LNCAP (cell line): ENCODE results near the gene ZZZ3.

Source experiments
- TF ChIP-seq, protein P1 (sequence below): fragments of 450-650 bp; IDR thresholded peaks from 2 replicates; pipeline ENCODE4 v1.5.1; 2017; ENCODE audit warnings: mild to moderate bottlenecking

The ZZZ3 gene

DNA sequence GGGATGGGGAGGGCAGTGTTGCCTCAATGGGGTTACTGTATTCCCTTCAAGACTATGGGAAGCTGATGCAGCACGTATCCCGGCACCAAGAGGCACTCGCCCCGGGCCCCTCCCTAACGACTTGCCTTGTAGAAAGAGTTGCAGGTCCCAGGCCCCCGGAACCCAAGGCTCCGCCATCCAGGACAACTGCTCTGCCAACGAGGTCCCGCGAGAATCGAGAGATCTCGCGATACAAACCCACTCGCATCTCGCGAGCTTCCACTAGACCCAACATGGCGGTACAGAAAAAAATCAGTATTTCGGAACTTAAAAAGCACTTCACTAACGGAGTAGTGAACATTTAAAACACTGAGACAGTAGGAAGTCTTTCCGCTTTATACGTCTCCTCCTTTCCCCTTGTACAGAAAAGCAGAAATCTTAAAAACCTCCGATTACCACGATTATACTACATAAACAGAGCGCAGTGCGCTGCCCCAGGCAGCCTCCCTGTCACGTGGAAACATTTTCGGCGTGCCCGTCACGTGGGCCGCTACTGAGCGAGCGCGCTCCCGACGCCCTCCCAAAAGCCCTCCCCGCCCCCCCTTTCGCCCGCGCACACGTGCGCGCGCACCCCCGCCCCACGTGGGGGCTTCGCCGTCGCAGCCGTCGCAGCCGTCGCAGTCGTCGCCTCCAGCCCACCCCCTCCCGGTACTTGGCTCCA lies at the start of gene ZZZ3:
ZZZ3 (minus strand) TSS at position 199 of the 700 bp plus-strand sequence. CDS start 49,304 bp downstream, outside the sequence.
- TF ChIP-seq, protein P1, sequence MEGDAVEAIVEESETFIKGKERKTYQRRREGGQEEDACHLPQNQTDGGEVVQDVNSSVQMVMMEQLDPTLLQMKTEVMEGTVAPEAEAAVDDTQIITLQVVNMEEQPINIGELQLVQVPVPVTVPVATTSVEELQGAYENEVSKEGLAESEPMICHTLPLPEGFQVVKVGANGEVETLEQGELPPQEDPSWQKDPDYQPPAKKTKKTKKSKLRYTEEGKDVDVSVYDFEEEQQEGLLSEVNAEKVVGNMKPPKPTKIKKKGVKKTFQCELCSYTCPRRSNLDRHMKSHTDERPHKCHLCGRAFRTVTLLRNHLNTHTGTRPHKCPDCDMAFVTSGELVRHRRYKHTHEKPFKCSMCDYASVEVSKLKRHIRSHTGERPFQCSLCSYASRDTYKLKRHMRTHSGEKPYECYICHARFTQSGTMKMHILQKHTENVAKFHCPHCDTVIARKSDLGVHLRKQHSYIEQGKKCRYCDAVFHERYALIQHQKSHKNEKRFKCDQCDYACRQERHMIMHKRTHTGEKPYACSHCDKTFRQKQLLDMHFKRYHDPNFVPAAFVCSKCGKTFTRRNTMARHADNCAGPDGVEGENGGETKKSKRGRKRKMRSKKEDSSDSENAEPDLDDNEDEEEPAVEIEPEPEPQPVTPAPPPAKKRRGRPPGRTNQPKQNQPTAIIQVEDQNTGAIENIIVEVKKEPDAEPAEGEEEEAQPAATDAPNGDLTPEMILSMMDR: no peak

DNA sequence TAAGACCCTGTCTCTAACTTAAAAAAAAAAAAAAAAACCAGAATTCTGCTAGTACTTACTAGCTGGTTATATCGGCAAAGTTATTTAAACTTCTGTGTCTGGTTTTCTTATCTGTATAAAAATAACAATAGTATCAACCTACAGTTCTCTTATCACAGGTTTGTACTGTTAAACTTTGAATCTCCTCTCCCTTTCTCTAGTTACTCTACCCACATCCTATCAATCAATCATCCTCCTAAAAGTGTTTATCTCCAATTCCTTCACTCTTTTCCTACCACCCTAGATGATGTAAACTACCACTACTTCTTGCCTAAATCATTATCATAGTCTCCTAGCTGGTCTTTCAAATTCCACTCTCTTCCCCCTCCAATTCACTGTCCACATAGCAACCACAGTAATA lies 49.6 kb upstream of the ZZZ3 start:
- TF ChIP-seq, protein P1: no peak

DNA sequence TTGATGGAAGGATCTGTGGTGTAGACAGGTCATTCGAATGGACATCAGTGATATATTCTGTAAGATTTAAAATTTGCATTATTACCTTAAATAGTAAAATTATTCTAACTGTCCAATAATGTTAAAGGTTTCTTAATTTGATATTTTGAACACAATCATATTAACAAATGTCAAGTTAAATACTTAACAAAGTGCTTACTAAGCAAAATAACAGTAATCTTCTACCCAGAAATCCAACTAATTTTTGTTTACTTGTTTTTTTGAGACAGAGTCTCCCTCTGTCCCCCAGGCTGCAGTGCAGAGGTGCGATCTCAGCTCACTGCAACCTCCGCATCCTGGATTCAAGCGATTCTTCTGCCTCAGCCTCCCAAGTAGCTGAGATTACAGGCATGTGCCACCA lies 43.2 kb upstream of the ZZZ3 start:
- TF ChIP-seq, protein P1: no peak

DNA sequence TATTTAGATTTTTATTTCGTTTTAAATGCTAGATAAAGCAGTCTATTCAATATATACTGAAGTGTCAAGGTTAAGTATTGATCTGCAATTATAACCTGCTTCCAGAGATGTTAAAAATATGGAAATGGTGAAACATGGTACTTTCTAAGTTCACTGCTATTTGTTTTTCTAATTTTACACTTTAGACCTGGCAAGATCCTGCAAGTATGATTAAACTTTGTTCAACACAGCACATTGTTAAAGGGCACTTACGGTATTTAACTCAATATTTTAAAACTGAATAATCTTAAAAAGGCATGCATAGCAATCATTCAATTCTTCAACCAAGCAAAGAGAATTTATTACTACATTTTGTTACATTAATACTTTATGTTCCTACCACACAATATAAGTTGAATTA lies 35.7 kb upstream of the ZZZ3 start:
- TF ChIP-seq, protein P1: no peak

DNA sequence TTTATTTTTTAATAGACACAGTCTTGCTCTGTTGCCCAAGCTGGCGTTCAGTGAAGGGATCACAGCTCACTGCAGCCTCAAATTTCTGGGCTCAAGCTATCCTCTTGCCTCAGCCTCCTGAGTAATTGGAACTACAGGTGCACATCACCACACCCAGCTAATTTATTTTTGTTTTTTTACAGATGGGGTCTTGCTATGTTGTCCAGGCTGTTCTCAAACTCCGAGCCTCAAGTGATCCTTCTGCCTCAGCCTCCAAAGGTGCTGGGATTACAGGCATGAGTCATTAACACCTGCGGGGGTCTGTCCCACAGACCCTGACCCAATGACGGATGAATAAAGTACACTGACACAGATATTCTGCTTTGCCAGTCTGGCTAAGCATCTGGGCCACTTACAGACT lies 33.6 kb upstream of the ZZZ3 start:
- TF ChIP-seq, protein P1: no peak

DNA sequence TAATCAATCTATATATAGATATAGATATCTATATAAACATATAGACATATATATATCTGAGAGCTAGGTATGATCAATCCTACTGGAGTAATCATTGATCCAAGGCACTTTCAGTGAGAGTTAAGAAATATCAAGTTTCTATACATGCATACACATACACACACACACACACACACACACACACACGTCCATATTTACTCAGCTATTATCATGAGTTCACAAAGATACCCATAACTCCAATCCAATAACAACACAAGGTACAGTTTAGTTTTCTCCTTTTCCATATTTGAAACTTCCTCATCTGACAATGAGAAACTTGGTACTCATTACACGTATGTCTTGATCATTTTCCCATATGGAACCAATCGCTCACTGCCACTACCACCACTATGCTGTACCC lies 27.3 kb upstream of the ZZZ3 start:
- TF ChIP-seq, protein P1: no peak

DNA sequence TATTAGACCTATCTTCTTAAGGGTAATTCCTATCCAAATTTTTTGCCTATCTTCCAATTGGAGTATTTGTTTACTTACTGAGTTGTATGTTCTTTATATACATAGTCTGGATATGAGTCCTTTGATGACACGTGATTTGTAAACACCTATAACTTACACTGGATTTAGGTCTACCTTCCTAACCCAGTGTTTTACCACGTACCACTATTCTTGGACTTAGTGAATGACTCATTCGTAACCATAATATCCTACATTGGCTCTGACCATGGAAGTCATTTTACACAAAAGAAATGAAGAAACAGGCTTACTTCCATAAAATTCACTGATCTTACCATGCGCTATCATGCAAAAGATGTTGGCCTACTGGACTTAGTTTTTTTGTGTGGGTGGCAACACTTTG lies 23.9 kb upstream of the ZZZ3 start:
- TF ChIP-seq, protein P1: no peak

DNA sequence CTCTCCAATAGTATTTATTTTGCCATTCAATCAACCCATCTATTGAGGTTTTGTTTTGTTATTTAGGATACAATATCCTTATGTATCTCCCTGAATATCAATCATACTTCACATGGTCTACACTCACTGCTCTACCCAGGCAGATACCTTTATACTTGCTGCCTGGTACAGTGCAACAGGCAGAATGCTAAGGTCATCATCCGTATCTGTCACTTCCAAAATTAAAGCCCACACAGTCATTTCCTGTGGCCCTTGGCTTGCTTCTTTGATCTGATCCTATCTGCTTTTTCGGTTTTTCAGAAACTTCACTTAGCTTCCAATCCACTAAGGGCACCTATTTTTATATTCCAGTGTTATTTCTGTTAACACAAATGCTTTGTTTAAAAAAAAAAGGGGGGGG lies 22.3 kb upstream of the ZZZ3 start:
- TF ChIP-seq, protein P1: no peak
